Ammon's horn (tissue), 1 donor: ENCODE measurements around the gene POLN.
A peak's percentile ranks its signal among the peaks of the same experiment; 100 is the strongest.
"Not testable (repeated sequence)": the region's sequence is repeated elsewhere in the genome, so short reads cannot be mapped to it uniquely, and the experiment has no call there.

Source experiments
- DNase-seq: peaks from one replicate; pipeline ENCODE4 v3.0.0-alpha.2; 2016; ENCODE audit warnings: low spot score

POLN gene

DNA sequence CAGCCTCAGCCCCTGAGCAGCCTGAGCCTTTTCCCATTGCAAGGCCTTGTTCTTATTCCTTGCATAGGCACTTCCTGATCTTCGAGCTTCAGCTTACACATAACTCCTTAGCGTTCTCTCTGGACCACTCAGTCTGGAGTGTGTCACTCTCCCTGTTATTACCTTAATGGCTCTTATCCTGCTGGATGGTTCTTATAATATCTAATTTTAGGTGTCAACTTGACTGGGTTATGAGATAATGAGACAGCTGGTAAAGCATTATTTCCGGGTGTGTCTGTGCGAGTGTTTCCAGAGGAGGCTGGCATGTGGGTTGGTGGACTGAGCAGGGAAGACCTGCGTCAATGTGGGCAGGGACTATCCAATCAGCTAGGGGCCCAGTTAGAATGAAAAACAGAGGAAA lies 75.7 kb downstream of the POLN start:
- no peak for DNase-seq

- DNase-seq = no peak
Measured at GRCh38 chr4:2165391-2165790, 76.5 kb downstream of the POLN start.

- no peak for DNase-seq
Measured at GRCh38 chr4:2163311-2163821, 78.6 kb downstream of the POLN start.

GRCh38 chr4:2161092-2161703 lies 80.7 kb downstream of the POLN start:
- DNase-seq = not testable (repeated sequence)

DNA sequence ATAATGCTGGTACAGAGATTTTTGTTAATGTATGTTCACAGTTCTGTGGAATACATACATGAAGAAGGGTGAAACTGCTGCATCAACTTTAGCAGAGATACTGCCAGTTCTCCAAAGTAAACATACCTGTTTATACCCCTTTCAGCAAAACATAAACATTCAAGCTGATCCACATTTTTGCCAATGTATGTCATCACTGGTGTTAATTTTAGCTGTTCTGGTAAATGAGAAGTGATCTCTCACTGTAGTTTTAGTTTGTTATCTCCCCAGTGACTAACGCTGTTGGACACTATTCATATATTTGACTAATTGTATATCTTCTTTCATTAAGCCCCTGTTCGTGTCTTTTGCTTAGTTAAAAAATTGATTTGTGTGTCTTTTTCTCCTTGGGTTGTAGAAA lies 82.0 kb downstream of the POLN start:
- DNase-seq = no peak

DNA sequence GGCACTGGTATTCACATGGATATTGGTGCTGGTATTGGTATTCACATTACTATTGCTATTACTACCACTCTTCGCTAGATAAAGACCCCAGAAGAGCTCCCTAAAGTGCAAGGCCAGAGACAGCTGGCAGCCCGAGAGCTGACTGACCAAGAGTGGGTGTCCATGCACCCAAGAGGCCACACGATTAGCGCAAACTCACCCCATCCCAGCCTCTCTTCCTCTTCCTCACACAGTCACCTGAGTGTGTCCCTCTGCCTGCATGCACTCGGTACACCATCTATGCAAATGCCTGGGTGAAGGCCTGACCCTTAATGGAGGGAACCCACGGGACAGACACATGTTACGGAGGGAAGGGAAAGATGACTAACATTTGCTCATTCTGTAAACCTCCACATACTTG lies 86.7 kb downstream of the POLN start:
- no peak for DNase-seq

GRCh38 chr4:2154215-2154740 lies 87.6 kb downstream of the POLN start:
- no peak for DNase-seq

- no peak for DNase-seq
Measured at GRCh38 chr4:2151544-2151943, 90.4 kb downstream of the POLN start.

- no peak for DNase-seq
Measured at GRCh38 chr4:2150076-2150475, 91.8 kb downstream of the POLN start.

DNA sequence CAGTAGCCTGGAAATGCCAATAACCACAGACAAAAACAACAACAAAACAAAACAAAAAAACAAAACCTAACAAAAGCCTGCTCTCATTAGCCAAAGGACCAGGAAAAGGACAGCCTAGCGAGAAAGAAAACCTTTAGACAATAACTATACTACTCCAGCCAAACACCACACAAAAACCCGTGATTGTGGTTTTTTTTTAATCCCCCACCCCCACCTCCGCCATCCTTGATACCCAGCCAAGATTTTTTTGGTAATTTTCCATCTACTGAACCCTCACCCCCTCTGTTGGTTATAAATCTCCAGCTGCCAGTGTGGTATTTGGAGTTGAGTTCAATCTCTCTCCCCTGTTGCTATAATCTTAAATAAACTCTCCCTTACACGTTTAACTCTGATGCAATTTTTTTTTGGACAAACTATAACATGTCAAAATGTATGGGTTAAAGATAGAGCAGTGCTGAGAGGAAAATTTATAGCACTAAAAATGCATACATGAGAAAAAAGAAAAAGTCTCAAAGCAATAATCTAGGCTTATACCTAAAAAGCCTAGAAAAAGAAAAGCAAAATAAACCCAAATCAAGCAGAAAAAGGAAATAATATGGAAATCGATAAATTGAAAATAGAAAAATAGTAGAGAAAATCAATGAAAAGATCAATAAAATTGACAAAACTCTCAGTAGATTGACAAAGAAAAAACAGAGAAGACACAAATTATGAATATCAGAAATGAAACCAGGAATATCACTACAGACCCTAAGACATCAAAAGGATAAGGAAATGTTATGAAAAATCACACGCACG lies 99.1 kb downstream of the POLN start:
- DNase-seq = no peak

- peak; percentile 85 for DNase-seq
Measured at GRCh38 chr4:2141762-2142451, 100.0 kb downstream of the POLN start.

DNA sequence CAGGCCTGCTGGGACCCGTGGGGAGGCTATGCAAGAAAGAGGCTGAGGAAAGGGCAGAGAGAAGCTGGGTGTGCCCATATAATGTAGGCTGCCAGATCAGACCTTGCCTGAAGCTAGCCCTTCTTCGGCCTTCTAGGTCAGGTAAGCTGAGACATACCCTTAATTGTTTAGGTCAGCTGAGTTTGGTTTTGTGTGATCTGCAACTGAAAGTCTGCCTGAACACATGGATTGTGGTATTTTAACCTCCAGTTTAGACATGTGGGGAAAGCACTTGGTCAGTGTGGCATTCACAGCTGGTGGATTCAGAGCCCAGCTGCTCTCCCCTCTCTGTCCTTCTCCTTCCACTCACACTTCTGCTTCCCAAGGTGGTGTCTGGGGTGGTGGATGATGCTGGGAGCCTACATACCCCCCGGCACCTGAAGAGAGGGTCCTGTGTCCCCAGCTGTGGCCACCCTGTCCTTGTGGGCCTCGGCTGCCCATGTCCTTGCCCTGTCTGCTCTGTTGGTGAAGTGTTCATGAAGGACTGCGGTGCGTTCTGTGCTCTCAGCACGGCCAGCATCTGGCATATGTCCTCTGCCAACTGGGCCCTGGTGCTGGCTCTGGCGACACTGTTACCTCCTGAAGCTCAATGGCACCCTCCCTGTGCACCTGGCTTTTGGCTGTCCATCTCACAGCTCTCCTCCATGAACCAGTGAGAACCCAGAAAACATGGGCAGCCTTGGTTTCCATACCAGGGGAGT lies 100.7 kb downstream of the POLN start:
- DNase-seq = peak; percentile 40

- DNase-seq = no peak
Measured at GRCh38 chr4:2138846-2139500, 102.9 kb downstream of the POLN start.

GRCh38 chr4:2136726-2137125 lies 105.2 kb downstream of the POLN start:
- no peak for DNase-seq

GRCh38 chr4:2135083-2135482 lies 106.8 kb downstream of the POLN start:
- no peak for DNase-seq

GRCh38 chr4:2132438-2132837 lies 109.5 kb downstream of the POLN start:
- no peak for DNase-seq

DNA sequence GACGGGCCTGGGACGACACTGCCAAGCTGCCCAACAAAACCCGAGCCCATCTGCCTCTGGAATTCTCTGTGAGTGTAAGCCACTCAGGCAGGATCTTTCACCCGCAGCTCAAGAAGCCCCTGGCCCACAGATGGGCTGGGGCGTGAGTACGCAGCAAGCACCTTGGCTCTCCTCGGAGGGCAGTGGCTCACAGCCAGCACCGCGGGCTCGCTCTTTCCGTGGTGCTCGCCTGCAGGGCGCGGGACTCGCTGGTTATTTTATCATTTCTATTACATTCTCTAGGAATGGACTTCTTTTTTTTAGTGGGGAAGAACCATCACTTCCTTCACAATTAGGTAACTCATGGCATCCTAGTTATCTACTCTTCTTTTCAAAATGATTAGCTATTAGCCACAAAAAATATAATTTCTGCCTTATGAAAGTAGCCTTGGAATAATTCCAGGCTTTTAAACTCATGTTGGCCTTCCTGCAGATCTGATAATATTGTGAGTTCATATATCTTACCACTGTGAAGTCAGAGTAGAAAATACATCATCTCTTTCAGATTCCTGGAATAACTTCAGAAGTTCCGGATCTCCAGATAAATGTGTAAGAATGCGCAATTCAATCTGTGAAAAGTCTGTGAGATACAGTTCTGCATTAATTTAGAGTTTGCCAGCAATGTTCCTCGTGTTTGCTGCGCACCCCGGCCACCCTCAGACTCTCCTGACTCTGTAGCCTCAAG lies 114.2 kb downstream of the POLN start:
- no peak for DNase-seq

- DNase-seq = no peak
Measured at GRCh38 chr4:2126309-2127043, 115.4 kb downstream of the POLN start.

GRCh38 chr4:2125831-2126230 lies 116.1 kb downstream of the POLN start:
- no peak for DNase-seq

GRCh38 chr4:2125023-2125422 lies 116.9 kb downstream of the POLN start:
- no peak for DNase-seq
